Activated T-cell treated with anti-CD3 and anti-CD28 coated beads for 4 hours (primary cell): Measurements from ENCODE around the gene WDR36.

Experiments used
- DNase-seq: peaks from one replicate; pipeline ENCODE4 v3.0.0-alpha.2; 2020

WDR36 gene

DNA sequence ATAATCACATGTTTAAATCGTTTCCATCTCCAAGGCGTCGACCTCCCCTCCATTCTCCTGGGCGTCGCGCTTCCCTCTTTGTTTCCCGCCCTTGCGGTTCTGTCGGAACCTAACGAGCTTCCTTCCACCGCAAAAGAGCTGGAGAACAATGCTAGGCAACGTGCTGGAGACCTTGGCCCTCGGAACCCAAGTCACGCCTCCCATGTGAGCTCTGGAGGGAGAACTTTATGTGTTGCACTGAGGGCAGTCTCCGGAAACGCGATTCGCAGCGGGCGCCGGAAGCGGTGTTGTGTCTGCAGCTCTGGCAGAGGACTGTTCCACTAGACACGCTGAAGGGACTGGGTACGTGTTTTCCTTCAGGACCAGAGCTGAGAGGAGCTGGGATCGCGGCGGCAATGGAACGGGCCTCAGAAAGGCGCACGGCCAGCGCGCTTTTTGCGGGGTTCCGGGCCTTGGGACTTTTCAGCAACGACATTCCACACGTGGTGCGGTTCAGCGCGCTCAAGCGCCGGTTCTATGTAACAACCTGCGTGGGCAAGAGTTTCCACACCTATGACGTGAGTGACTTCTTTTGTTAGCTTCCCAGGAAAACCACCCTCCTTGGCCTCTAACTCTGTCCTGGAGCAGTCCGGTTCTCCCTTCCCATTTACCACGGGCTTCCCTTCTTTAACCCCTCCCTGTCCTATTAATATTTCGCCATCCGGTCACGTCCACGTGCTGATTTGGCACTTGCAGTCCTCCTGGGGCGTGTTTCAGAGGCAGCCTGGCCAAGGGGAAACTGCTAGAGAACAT, at the start of gene WDR36:
WDR36 (plus strand) TSS at position 287 of the 792 bp plus-strand sequence; CDS start at position 396, 109 bp downstream.
- DNase-seq, result peak; percentile 90

DNA sequence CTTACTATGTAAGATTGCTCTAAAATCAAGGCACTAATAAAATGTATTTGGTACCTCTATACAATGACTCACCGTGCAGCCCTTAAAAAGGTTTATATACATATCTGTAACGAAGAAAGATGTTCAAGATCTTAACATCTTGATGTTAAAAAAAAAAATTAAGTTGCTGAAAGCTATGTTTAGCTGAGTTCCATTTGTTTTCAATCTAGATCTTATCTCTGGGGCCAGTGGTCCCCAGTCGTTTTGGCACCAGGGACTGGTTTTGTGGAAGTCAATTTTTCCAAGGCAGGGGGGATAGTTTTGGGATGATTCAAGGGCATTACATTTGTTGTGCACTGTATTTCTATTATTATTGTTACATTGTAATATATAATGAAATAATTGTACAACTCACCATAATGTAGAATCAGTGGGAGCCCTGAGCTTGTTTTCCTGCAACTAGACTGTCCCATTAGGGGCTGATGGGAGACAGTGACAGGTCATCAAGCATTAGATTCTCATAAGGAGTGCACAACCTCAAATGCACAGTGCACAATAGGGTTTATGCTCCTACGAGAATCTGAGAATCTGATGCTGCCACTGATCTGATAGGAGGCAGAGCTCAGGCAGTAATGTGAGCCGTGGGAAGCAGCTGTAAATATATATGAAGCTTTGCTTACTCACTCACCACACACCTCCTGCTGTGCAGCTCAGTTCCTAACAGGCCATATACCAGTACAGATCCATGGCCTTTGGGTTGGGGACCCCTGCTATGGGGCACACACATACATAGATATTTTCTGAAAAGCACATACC, 48.2 kb upstream of the WDR36 start:
- no peak for DNase-seq

DNA sequence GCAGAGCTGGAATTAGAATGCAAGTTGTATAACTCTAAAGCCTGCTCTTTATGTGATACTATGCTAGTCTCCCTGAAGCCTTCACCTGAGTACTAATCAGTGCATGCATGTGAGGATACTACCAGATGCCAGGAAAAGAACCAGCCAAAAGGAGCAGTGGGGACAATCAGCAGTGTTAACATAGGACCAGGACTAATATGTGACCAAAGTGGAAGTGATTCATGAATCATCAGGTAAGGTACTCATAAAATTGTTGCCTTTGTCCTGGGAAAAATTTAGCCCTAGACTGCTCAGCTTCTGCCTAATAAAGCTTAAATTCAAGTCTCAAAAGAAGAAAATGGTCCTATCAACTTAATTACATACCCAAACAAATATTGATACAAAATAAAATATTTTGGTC, 34.1 kb upstream of the WDR36 start:
- no peak for DNase-seq

GRCh38 chr5:111060169-111060568, 32.0 kb upstream of the WDR36 start:
- no peak for DNase-seq

DNA sequence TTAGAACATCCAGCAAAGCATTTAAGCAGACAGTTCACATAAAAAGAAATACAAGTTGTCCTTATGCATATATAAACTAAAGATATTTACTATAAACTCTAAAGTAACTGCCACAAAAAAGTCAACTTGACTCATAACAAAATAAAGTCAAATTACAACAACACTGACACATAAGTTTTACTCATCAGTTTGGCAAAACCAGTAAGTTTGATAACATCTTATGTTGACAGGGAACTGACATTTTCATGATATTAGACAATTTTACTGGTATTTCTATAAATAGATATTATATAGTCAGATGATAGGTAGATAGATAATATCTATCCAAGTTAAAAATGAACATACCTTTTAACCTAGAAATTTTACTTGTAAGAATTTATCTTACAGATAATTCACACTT, 30.5 kb upstream of the WDR36 start:
- DNase-seq, result no peak

GRCh38 chr5:111063709-111064322, 28.3 kb upstream of the WDR36 start:
- no peak for DNase-seq

GRCh38 chr5:111066261-111066938, 25.7 kb upstream of the WDR36 start:
- no peak for DNase-seq

- DNase-seq, result no peak
Observed at GRCh38 chr5:111068213-111068612, 23.9 kb upstream of the WDR36 start.

DNA sequence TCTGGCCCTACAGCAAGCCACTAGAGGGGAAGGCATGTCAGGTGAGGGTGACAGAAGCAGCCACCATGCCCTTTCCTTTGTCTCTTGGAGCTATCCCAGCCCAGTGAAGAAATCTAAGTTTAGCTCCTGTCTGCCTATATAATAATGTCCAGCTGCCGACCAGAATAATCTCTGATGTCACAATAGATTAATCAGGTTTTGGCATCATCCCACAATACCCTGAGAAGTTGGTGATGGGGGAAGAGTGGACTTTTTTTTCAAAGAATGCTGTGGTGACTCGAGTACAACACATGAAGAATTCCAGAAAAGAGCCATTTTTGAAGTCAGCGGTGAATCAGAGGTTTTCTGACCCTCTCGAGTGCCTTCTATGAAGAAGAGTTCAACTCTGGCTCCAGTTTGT, 22.3 kb upstream of the WDR36 start:
- DNase-seq, result no peak

- DNase-seq, result no peak
Observed at GRCh38 chr5:111070272-111071134, 21.6 kb upstream of the WDR36 start.

- no peak for DNase-seq
Observed at GRCh38 chr5:111071413-111071812, 20.7 kb upstream of the WDR36 start, which contains the start of gene TSLP. TSLP (plus strand) TSS chr5:111071713; CDS start chr5:111071891, 178 bp downstream.

- peak; percentile 69 for DNase-seq
Observed at GRCh38 chr5:111072949-111073682, 19.0 kb upstream of the WDR36 start.

DNA sequence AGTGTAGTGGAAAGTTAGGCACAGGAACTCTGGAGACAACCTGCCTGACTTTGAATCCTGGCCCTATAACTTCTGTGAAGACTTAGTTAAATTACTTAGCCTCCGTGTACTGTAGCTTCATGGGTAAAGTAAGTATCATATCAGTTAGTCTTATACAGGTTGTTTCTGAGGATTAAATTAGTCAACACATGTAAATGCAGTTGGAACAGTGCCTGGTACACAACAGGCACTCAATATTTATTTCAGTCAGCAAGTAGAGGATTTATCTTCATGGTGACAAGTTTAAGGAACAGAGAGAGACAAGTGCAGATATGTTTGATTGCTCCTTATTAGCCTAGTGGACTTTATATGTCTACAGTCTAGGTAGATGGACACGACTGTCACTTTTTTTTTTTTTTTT, 17.9 kb upstream of the WDR36 start:
- DNase-seq, result no peak

- no peak for DNase-seq
Observed at GRCh38 chr5:111075520-111075919, 16.6 kb upstream of the WDR36 start.

DNA sequence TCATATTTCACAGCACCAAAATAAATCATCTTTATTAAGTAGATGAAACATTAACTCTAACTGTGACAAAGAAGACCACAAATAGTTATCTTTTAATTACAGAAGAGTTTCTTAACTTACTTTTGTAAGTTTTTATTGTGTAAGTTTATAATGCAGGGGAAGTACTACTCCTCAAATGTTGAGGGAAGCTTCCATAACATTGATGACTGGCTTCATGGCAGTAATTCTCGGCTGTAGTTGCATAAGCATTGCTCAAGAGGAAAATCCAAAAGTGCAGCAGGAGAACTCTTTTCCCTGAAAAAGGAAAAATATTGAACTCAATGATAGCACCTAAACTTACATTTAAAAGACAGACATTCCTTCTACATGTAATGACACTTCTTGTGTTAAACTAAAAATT, 16.1 kb upstream of the WDR36 start:
- DNase-seq, result no peak

DNA sequence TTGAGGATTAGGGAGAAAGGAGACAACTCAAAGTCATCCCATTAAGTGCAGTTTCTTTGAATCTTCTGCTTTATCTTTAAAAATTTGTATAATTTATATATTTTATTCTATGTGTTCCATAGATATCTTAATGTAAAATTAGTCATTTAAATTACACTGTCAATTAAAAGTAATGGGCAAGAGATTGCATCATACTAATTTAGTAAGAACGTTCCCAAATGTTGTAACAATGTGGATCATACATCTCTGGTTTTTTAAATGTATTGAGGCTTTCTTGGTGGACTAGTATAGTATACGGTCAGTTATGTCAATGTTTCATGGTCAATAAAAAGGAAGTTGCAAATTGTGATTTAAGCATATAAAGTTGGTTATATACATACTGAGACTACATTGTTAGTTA, 14.5 kb upstream of the WDR36 start:
- DNase-seq, result no peak

- no peak for DNase-seq
Observed at GRCh38 chr5:111079846-111080245, 12.3 kb upstream of the WDR36 start.

- no peak for DNase-seq
Observed at GRCh38 chr5:111083323-111083722, 8.8 kb upstream of the WDR36 start.

DNA sequence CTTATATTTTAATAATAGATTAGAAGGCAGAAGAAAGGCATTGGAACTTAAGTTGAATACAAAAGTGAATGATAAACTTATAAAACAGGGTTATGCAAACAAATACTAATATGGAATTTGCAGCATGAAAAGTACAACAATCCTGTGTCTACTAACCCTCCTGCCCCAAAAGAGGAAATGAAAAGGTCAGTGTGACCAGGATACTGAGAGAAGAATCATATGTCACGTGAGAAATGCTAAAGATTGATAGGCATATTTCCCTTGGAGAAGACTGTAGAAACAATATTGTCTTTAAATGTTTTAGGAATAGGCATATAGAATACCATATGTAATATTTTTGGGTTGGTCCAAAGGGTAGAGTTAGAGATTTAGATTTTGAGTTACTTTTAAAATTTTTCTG, 3.8 kb downstream of the WDR36 start:
- DNase-seq, result no peak

- DNase-seq, result no peak
Observed at GRCh38 chr5:111099058-111099778, 7.1 kb downstream of the WDR36 start.
